ENCODE results near the gene SKAP2. TPM values are rescaled to one million over a fixed set of nuclear protein-coding genes. Genes with fewer than 3 reads are reported as not detected.

The SKAP2 gene
- total and polyA plus RNA-seq, 2 of the 4 experiments (the other 2 are of a cell fraction), result 5.7 to 7.4 TPM

- TF ChIP-seq MAFK (IDR thresholded peaks at IDR 0.05; ENCODE audit: low read depth, low read length), result no peak
- TF ChIP-seq NFE2L2 (IDR thresholded peaks at IDR 0.05; ENCODE audit: low read depth, low read length), result no peak
- TF ChIP-seq, protein P1, sequence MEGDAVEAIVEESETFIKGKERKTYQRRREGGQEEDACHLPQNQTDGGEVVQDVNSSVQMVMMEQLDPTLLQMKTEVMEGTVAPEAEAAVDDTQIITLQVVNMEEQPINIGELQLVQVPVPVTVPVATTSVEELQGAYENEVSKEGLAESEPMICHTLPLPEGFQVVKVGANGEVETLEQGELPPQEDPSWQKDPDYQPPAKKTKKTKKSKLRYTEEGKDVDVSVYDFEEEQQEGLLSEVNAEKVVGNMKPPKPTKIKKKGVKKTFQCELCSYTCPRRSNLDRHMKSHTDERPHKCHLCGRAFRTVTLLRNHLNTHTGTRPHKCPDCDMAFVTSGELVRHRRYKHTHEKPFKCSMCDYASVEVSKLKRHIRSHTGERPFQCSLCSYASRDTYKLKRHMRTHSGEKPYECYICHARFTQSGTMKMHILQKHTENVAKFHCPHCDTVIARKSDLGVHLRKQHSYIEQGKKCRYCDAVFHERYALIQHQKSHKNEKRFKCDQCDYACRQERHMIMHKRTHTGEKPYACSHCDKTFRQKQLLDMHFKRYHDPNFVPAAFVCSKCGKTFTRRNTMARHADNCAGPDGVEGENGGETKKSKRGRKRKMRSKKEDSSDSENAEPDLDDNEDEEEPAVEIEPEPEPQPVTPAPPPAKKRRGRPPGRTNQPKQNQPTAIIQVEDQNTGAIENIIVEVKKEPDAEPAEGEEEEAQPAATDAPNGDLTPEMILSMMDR (conservative IDR thresholded peaks at IDR 0.05; ENCODE audit: low read depth, low read length), result no peak
- no peak for TF ChIP-seq POLR2A (IDR thresholded peaks at IDR 0.05; ENCODE audit: low read depth, low read length)
- no peak for TF ChIP-seq CHD1 (IDR thresholded peaks at IDR 0.05; ENCODE audit: low read depth, low read length)
- Histone ChIP-seq H3K27me3 (ENCODE audit: control insufficient read depth, insufficient read depth, low read length) (no peaks in the 10 kb centered on the region), H3K36me3 (ENCODE audit: control insufficient read depth, insufficient read depth, low read length) (no peaks in the 10 kb centered on the region), H2BK120ac (ENCODE audit: low read depth, low read length) (no peak overlapping the region), H3K14ac (replicated peaks; ENCODE audit: low read depth, low read length) (no peak overlapping the region), H3K79me1 (ENCODE audit: low read depth in 1 of 2, low read length in 2 of 2) (no peaks in the 10 kb centered on the region), H2BK20ac (ENCODE audit: low read depth, low read length) (no peak overlapping the region), H4K20me1 (ENCODE audit: insufficient read depth, low read length) (no peaks in the 10 kb centered on the region), H3K27ac (ENCODE audit: insufficient read depth, low read length) (no peak overlapping the region), H4K8ac (ENCODE audit: low read depth in 2 of 2, low read length in 2 of 2) (no peak overlapping the region), H3K4me2 (ENCODE audit: low read depth, low read length) (no peak overlapping the region), H2BK5ac (ENCODE audit: low read depth, low read length, poor library complexity, severe bottlenecking) (no peak overlapping the region), H4K5ac (ENCODE audit: low read depth, low read length) (no peak overlapping the region), H3K9me3 (ENCODE audit: control insufficient read depth, insufficient read depth, low read length) (no peaks in the 10 kb centered on the region), H4K91ac (ENCODE audit: insufficient read depth, low read depth, low read length) (no peak overlapping the region), H2BK15ac (ENCODE audit: low read depth, low read length) (no peak overlapping the region), H2AK9ac (replicated peaks; ENCODE audit: low read depth, low read length, poor library complexity) (no peak overlapping the region), H3K56ac (ENCODE audit: extremely low read depth, insufficient read depth, low read length) (no peak overlapping the region), H3K23ac (ENCODE audit: low read depth, low read length) (no peak overlapping the region), H3K4ac (ENCODE audit: low read depth, low read length) (no peak overlapping the region), H3K4me3 (ENCODE audit: insufficient read depth, low read depth, low read length) (no peak overlapping the region), H2AFZ (replicated peaks; ENCODE audit: low read length, poor library complexity) (no peak overlapping the region), H3K9ac (ENCODE audit: low read depth, low read length) (no peak overlapping the region), H3K18ac (ENCODE audit: low read depth, low read length) (no peak overlapping the region), H2AK5ac (ENCODE audit: low read depth, low read length) (no peak overlapping the region), H3K9me1 (ENCODE audit: insufficient read depth, low read length) (peaks cover 2% of the 10 kb centered on the region; the same call in 1 of the 2 replicates), H3K4me1 (ENCODE audit: control insufficient read depth, insufficient read depth, low read length) (no peaks in the 10 kb centered on the region)
- dilution Hi-C loops (cut with HindIII; ENCODE audit: low sequenced_read_pairs, unreplicated experiment), result no loop called here
- ATAC-seq (ENCODE audit: low read depth) (no peak), DNase-seq (no peak)
- ChIA-PET POLR2A (ENCODE audit: unreplicated experiment) (no interaction called here), CTCF (interaction anchor here (1.0 kb wide), 1 partner anchor 280 kb away, joined by 3 read pairs; no protein-coding TSS in a partner anchor)
- WGBS, 2 experiments (ENCODE audit: extremely low coverage in 2 of 2, insufficient read length in 1 of 2), result no CpG with 5 or more reads among the region's 3 CpGs
- no TSS peak for BruUV-seq (replicated peaks)
- intact Hi-C loops (cut with micrococcal nuclease), result no loop called here
- in situ Hi-C loops (cut with MboI; ENCODE audit: low sequenced_read_pairs), result no loop called here
Measured at GRCh38 chr7:26649388-26649787, 215.0 kb downstream of the SKAP2 start.
